ENCODE measurements around the gene SOX5.

The SOX5 gene

DNA sequence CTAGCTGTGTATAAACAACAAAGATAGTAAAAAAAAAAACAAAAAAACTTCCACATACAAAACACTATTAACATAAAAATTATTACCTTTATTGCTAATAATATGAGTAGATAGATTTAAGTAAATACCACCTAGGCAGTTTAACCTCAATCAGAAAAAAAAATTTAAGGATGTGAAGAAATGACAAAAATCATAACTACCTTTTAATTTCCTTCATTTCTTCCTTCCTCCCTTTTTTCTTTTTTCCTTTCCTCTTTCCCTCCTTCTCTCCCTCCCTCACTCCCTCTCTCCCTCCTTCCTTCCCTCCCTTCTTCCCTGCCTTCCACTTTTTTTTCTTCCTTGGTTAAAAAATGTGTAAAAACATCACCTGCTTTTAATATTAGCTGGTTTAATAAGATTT lies 81.7 kb downstream of the SOX5 start:
- Histone ChIP-seq H2BK5ac (ENCODE audit: low read depth, low read length, poor library complexity, severe bottlenecking) (no peak overlapping the region), H4K8ac (ENCODE audit: low read length) (no peak overlapping the region), H4K91ac (ENCODE audit: low read length) (no peak overlapping the region), H3K27me3 (ENCODE audit: control insufficient read depth in 1 of 2, insufficient read depth in 1 of 2, low read length in 2 of 2) (no peaks in the 10 kb centered on the region), H3K23ac (ENCODE audit: low read length in 2 of 2) (no peak overlapping the region), H3K4me3 (ENCODE audit: insufficient read depth in 1 of 2, low read depth in 1 of 2, low read length in 2 of 2) (no peak overlapping the region), H2BK120ac (ENCODE audit: low read depth, low read length) (no peak overlapping the region), H3K18ac (ENCODE audit: low read depth in 1 of 2, low read length in 2 of 2) (no peak overlapping the region), H3K14ac (ENCODE audit: low read length in 2 of 2) (no peak overlapping the region), H3K36me3 (ENCODE audit: control insufficient read depth in 1 of 2, insufficient read depth in 2 of 2, low read depth in 1 of 2, low read length in 2 of 2) (no peaks in the 10 kb centered on the region), H3K27ac (ENCODE audit: low read length, poor library complexity, severe bottlenecking) (no peak overlapping the region), H2BK15ac (ENCODE audit: low read depth, poor library complexity, severe bottlenecking) (no peak overlapping the region), H3K4me2 (ENCODE audit: low read length, poor library complexity, severe bottlenecking) (no peak overlapping the region), H3K4ac (ENCODE audit: low read depth in 1 of 2, low read length in 2 of 2) (no peak overlapping the region), H2BK12ac (ENCODE audit: low read length in 2 of 2) (no peak overlapping the region), H3K79me1 (replicated peaks; ENCODE audit: low read length, poor library complexity, severe bottlenecking) (no peaks in the 10 kb centered on the region), H2AFZ (ENCODE audit: low read depth, low read length) (no peak overlapping the region), H3K9ac (ENCODE audit: low read length) (no peak overlapping the region), H3K9me3 (ENCODE audit: control insufficient read depth, low read length) (no peaks in the 10 kb centered on the region), H3K4me1 (ENCODE audit: control insufficient read depth, insufficient read depth, low read depth, low read length) (no peaks in the 10 kb centered on the region), H2AK5ac (ENCODE audit: low read length, severe bottlenecking) (no peak overlapping the region)
- no peak for DNase-seq

DNA sequence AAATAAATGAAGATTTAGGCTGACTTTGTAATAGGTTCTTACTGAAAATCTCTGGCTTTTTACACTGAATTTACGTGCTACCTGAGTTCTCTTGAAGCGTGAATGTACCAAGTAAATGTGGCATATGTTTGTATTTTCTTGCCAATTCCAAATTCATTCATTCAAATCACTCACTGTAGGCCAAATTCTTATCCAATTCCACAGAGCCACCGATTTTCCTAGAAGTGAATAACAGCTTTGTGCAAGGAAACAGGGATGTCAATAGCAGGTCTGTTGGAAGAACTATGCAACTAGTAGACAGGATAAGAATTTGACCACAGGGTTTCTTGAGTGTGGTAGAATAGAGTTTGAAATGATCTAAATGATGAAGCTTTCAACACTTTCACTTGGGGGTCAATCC lies 86.8 kb downstream of the SOX5 start:
- Histone ChIP-seq H4K8ac (ENCODE audit: low read length) (no peak overlapping the region), H3K27me3 (ENCODE audit: control insufficient read depth in 1 of 2, insufficient read depth in 1 of 2, low read length in 2 of 2) (no peaks in the 10 kb centered on the region), H3K23ac (ENCODE audit: low read length in 2 of 2) (no peak overlapping the region), H3K9me3 (ENCODE audit: control insufficient read depth, low read length) (peaks cover 2% of the 10 kb centered on the region), H4K91ac (ENCODE audit: low read length) (no peak overlapping the region), H3K14ac (ENCODE audit: low read length in 2 of 2) (no peak overlapping the region), H3K4me3 (ENCODE audit: insufficient read depth in 1 of 2, low read depth in 1 of 2, low read length in 2 of 2) (no peak overlapping the region), H3K79me1 (replicated peaks; ENCODE audit: low read length, poor library complexity, severe bottlenecking) (no peaks in the 10 kb centered on the region), H3K36me3 (ENCODE audit: control insufficient read depth in 1 of 2, insufficient read depth in 2 of 2, low read depth in 1 of 2, low read length in 2 of 2) (no peaks in the 10 kb centered on the region), H3K9ac (ENCODE audit: low read length) (no peak overlapping the region), H2AFZ (ENCODE audit: low read depth, low read length) (no peak overlapping the region), H2BK120ac (ENCODE audit: low read depth, low read length) (no peak overlapping the region), H3K27ac (ENCODE audit: low read length, poor library complexity, severe bottlenecking) (no peak overlapping the region), H2BK5ac (ENCODE audit: low read depth, low read length, poor library complexity, severe bottlenecking) (no peak overlapping the region), H2BK15ac (ENCODE audit: low read depth, poor library complexity, severe bottlenecking) (no peak overlapping the region), H2BK12ac (ENCODE audit: low read length in 2 of 2) (no peak overlapping the region), H3K18ac (ENCODE audit: low read depth in 1 of 2, low read length in 2 of 2) (no peak overlapping the region), H3K4ac (ENCODE audit: low read depth in 1 of 2, low read length in 2 of 2) (no peak overlapping the region), H2AK5ac (ENCODE audit: low read length, severe bottlenecking) (no peak overlapping the region), H3K4me2 (ENCODE audit: low read length, poor library complexity, severe bottlenecking) (no peak overlapping the region), H3K4me1 (ENCODE audit: control insufficient read depth, insufficient read depth, low read depth, low read length) (no peaks in the 10 kb centered on the region)
- WGBS = 97% methylated on average over 3 of the region's 3 CpGs
- no peak for DNase-seq

DNA sequence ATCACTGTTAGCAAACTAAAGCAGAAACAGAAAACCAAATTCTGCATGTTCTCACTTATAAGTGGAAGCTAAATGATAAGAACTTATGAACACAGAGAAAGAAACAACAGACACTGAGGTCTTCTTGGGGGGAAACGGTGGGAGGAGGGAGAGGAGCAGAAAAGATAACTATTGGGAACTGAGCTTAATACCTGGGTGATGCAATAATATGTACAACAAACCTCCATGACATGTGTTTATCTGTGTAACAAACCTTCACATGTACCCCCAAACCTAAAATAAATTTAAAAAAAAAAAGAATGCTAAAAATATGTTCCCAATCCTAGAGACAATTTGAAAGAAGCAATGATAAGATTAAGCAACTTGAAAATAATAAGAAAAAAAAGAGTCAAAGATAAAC lies 89.5 kb downstream of the SOX5 start:
- no peak overlapping the region for H4K8ac ChIP-seq (ENCODE audit: low read length)
- H3K4me3 ChIP-seq (ENCODE audit: insufficient read depth in 1 of 2, low read depth in 1 of 2, low read length in 2 of 2) = no peak overlapping the region
- no peak overlapping the region for H4K91ac ChIP-seq (ENCODE audit: low read length)
- H2BK12ac ChIP-seq (ENCODE audit: low read length in 2 of 2) = no peak overlapping the region
- H2AFZ ChIP-seq (ENCODE audit: low read depth, low read length) = no peak overlapping the region
- H2BK15ac ChIP-seq (ENCODE audit: low read depth, poor library complexity, severe bottlenecking) = no peak overlapping the region
- no peaks in the 10 kb centered on the region for H3K79me1 ChIP-seq (replicated peaks; ENCODE audit: low read length, poor library complexity, severe bottlenecking)
- no peak overlapping the region for H3K4ac ChIP-seq (ENCODE audit: low read depth in 1 of 2, low read length in 2 of 2)
- no peak overlapping the region for H2AK5ac ChIP-seq (ENCODE audit: low read length, severe bottlenecking)
- no peak overlapping the region for H3K18ac ChIP-seq (ENCODE audit: low read depth in 1 of 2, low read length in 2 of 2)
- H3K14ac ChIP-seq (ENCODE audit: low read length in 2 of 2) = no peak overlapping the region
- H3K4me1 ChIP-seq (ENCODE audit: control insufficient read depth, insufficient read depth, low read depth, low read length) = no peaks in the 10 kb centered on the region
- no CpG with 5 or more reads among the region's 1 CpG for WGBS
- no peak overlapping the region for H2BK5ac ChIP-seq (ENCODE audit: low read depth, low read length, poor library complexity, severe bottlenecking)
- H3K9me3 ChIP-seq (ENCODE audit: control insufficient read depth, low read length) = peaks cover 2% of the 10 kb centered on the region
- no peak overlapping the region for H3K23ac ChIP-seq (ENCODE audit: low read length in 2 of 2)
- H3K36me3 ChIP-seq (ENCODE audit: control insufficient read depth in 1 of 2, insufficient read depth in 2 of 2, low read depth in 1 of 2, low read length in 2 of 2) = no peaks in the 10 kb centered on the region
- no peak overlapping the region for H3K4me2 ChIP-seq (ENCODE audit: low read length, poor library complexity, severe bottlenecking)
- DNase-seq = no peak
- H2BK120ac ChIP-seq (ENCODE audit: low read depth, low read length) = no peak overlapping the region
- H3K27me3 ChIP-seq (ENCODE audit: control insufficient read depth in 1 of 2, insufficient read depth in 1 of 2, low read length in 2 of 2) = no peaks in the 10 kb centered on the region
- no peak overlapping the region for H3K9ac ChIP-seq (ENCODE audit: low read length)
- no peak overlapping the region for H3K27ac ChIP-seq (ENCODE audit: low read length, poor library complexity, severe bottlenecking)

DNA sequence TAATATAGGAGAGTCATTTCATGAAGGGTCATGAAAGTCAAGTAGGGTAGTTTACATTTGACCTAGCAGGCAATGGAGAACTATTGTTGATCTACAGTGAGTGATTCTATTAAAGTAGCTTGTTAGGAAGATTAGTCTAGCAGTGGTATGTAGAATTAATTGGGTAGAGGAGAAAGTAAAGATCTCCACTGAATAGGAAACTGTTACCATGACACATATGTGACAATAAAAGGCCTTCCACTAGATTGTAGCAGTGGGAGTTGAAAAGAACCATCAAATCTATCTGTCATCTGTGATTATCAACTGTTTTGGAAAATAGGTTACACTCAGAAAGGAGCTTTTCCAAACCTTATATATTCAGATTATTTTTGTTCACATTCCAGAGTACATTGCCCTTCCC lies 92.3 kb downstream of the SOX5 start:
- no peak overlapping the region for H2AFZ ChIP-seq (ENCODE audit: low read depth, low read length)
- H3K23ac ChIP-seq (ENCODE audit: low read length in 2 of 2) = no peak overlapping the region
- no peak for DNase-seq
- no peak overlapping the region for H2BK12ac ChIP-seq (ENCODE audit: low read length in 2 of 2)
- no peaks in the 10 kb centered on the region for H3K36me3 ChIP-seq (ENCODE audit: control insufficient read depth in 1 of 2, insufficient read depth in 2 of 2, low read depth in 1 of 2, low read length in 2 of 2)
- H3K4me3 ChIP-seq (ENCODE audit: insufficient read depth in 1 of 2, low read depth in 1 of 2, low read length in 2 of 2) = no peak overlapping the region
- no peak overlapping the region for H3K27ac ChIP-seq (ENCODE audit: low read length, poor library complexity, severe bottlenecking)
- H4K91ac ChIP-seq (ENCODE audit: low read length) = no peak overlapping the region
- no peak overlapping the region for H3K14ac ChIP-seq (ENCODE audit: low read length in 2 of 2)
- H4K8ac ChIP-seq (ENCODE audit: low read length) = no peak overlapping the region
- no peak overlapping the region for H3K9ac ChIP-seq (ENCODE audit: low read length)
- H3K79me1 ChIP-seq (replicated peaks; ENCODE audit: low read length, poor library complexity, severe bottlenecking) = no peaks in the 10 kb centered on the region
- no peaks in the 10 kb centered on the region for H3K4me1 ChIP-seq (ENCODE audit: control insufficient read depth, insufficient read depth, low read depth, low read length)
- no peak overlapping the region for H2BK15ac ChIP-seq (ENCODE audit: low read depth, poor library complexity, severe bottlenecking)
- no peak overlapping the region for H2BK5ac ChIP-seq (ENCODE audit: low read depth, low read length, poor library complexity, severe bottlenecking)
- no peak overlapping the region for H3K4ac ChIP-seq (ENCODE audit: low read depth in 1 of 2, low read length in 2 of 2)
- no peaks in the 10 kb centered on the region for H3K27me3 ChIP-seq (ENCODE audit: control insufficient read depth in 1 of 2, insufficient read depth in 1 of 2, low read length in 2 of 2)
- H3K18ac ChIP-seq (ENCODE audit: low read depth in 1 of 2, low read length in 2 of 2) = no peak overlapping the region
- peaks cover 2% of the 10 kb centered on the region for H3K9me3 ChIP-seq (ENCODE audit: control insufficient read depth, low read length)
- no peak overlapping the region for H3K4me2 ChIP-seq (ENCODE audit: low read length, poor library complexity, severe bottlenecking)
- H2BK120ac ChIP-seq (ENCODE audit: low read depth, low read length) = no peak overlapping the region
- H2AK5ac ChIP-seq (ENCODE audit: low read length, severe bottlenecking) = no peak overlapping the region
